CD1c-positive myeloid dendritic cell (primary cell): ENCODE data around the gene RUNDC3A.

Experiments used
- DNase-seq: peaks from one replicate; pipeline ENCODE4 v3.0.0-alpha.2; 2016; ENCODE audit errors: extremely low spot score

The RUNDC3A gene

DNA sequence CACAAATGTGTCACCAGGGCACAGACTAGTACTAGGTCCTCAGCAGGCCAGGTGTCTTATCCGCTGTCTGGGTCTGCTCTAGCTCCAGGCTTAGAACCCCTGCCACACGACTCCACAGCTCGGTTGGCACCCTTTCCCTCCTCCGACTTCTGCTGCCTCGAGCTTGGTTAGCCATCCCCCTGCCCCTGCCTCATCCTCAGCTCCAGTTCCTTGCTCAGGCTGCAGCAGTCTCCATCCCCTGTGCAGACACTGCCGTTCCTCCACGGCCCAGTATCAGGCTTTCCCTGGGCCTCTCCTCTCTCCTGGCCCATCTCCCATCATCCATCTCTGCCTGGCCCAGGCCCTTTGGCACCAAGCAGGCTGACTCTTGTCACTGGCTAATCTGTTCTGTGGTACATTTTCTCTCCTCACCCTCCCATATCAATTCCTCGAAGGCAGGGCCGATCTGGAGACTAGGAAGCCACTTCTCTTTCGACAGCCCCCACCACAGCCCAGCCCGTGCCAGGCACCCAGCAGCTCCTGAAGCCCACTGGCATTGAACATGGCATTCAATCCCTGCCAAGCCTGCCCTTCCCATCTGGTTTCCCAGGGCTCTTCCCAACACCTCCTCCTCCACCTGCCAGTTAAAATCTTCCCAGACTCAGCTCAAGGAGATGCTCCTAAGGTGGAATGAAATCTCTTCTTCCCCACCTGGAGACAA, 35.3 kb downstream of the RUNDC3A start:
- DNase-seq: no peak

DNA sequence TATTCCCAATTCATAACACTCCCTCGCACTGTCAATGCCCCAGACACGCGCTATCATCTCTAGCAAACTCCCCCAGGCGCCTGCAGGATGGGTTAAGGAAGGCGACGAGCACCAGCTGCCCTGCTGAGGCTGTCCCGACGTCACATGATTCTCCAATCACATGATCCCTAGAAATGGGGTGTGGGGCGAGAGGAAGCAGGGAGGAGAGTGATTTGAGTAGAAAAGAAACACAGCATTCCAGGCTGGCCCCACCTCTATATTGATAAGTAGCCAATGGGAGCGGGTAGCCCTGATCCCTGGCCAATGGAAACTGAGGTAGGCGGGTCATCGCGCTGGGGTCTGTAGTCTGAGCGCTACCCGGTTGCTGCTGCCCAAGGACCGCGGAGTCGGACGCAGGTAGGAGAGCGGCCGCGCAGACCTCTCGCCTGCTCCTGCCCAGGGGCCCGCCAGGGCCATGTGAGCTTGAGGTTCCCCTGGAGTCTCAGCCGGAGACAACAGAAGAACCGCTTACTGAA, 36.6 kb downstream of the RUNDC3A start, which contains the start of gene GRN:
TSS of gene GRN (plus strand) at position 364 of the 515 bp plus-strand sequence. CDS start 3,863 bp downstream, outside the sequence.
- peak; percentile 92 for DNase-seq

DNA sequence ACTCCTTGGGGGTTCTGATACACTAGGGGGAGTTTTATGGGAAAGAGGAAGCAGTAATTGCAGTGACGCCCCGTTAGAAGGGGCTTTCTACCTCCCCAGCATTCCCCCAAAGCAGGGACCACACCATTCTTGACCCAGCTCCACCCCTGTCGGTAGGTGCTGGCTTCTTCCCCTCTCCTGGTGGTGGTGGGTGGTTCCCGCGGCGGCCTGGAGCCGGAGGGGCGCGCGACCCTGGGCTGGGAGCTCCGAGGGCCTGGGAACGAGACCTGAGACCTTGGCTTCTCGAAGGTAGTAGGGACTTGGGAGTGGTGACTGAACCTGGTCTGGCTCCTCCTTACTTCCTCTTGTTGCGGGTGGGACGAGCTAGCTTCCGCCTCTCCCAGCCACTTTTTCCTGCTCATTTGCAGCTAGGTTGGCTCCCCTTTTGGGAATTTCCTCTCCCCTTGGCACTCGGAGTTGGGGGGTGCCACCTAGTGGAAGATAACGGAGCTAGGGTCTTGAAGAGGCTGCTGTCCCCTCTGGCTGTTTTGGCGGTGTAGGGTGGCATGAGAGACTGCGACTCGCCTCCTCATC, 37.1 kb downstream of the RUNDC3A start:
- peak; percentile 70 for DNase-seq

DNA sequence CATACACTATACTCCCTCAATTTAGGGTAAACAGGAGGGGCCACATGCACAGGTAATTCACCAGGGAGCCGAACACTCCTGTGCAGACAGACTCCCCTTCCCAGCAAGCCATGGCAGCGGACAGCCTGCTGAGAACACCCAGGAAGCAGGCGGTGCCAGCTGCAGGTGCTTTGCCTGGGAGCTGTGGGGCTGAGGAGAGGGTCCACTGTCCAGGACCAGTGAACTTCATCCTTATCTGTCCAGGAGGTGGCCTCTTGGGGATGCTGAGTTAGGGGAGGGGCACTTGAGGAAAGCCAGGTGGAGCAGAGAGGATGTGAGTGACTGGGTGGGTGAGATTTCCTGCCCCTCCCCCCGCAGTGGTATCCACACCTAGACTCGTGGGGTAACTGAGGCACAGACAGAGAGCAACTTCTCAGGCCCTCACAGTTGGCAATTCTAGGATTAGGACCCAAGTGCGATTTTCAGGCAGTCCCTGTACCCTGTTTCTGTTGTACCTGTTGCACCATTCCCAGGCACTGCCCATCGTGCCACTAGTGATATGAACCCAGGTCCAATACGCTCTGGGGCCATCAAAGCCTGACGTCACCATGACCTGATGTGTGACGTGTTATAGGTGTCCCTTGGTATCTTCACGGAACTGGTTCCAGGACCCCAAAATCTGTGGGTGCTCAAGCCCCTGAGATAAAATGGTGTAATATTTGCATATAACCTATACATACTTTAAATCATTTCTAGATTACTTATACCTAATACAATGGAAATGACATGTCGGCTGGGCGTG, 37.9 kb downstream of the RUNDC3A start:
- DNase-seq: no peak

DNA sequence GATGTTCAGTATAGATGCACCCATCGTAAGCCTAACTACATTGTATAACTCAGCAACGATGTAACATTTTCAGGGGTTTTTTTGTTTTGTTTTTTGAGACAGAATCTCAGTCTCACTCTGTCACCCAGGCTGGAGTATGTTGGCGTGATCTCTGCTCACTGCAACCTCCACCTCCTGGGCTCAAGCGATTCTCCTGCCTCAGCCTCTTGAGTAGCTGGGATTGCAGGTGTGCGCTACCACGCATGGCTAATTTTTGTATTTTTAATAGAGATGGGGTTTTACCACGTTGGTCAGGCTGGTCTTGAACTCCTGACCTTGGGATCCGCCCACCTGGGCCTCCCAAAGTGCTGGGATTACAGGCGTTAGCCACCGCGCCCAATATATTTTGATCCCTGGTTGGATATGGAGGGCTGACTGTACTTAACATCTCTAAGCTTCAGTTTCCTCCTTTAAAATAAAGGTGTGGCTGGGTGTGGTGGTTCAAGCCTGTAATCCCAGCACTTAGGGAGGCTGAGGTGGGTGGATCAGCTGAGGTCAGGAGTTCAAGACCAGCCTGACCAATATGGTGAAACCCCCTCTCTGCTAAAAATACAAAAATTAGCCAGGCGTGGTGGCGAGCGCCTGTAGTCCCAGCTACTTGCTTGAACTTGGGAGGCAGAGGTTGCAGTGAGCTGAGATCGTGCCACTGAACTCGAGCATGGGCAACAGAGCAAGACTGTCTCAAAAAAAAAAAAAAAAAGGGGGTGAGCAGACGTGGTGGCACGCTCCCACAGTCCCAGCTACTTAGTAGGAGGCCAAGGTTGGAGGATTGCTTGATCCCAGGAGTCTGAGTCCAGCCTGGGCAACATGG, 39.0 kb downstream of the RUNDC3A start:
- peak; percentile 23 for DNase-seq

DNA sequence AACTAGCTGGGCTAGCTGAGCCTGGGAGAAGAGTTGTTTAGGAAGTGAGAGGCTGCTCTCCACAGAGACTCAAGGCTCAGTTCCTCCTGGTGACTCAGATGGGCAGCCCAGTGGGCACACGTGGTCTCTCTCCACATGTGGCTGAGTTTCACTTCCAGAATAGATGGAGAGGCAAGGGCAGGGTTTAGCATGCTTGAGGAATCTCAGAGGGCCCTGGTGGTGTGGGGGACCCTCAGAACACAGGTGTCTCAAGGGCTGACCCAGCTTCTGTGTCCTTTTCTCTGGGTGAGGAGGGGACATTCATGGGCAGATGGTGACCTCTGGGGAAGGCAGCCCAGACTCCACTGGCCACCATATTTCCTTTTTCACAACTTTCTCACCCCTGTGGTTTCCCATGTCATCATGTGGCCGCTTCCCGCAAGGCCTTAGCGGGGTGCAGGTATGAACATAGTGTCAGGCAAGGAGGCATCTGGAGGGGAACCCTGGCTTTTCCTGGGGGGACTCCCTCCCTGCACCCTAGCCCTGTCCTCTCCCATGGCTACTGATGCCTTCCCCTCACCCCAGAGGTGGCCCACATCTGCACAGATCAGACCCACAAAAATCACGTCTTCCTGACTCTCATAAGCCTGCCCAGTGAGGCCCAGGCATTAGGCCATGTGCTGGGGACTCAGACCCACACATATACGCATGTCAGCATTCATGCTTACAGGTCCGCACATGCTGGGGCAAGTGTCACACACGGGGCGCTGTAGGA, 40.0 kb downstream of the RUNDC3A start:
- peak; percentile 95 for DNase-seq

DNA sequence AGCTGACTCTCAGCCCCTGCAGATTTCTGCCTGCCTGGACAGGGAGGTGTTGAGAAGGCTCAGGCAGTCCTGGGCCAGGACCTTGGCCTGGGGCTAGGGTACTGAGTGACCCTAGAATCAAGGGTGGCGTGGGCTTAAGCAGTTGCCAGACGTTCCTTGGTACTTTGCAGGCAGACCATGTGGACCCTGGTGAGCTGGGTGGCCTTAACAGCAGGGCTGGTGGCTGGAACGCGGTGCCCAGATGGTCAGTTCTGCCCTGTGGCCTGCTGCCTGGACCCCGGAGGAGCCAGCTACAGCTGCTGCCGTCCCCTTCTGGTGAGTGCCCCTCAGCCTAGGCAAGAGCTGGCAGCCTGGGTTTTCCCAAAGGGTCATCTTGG, 40.6 kb downstream of the RUNDC3A start:
- DNase-seq: no peak

DNA sequence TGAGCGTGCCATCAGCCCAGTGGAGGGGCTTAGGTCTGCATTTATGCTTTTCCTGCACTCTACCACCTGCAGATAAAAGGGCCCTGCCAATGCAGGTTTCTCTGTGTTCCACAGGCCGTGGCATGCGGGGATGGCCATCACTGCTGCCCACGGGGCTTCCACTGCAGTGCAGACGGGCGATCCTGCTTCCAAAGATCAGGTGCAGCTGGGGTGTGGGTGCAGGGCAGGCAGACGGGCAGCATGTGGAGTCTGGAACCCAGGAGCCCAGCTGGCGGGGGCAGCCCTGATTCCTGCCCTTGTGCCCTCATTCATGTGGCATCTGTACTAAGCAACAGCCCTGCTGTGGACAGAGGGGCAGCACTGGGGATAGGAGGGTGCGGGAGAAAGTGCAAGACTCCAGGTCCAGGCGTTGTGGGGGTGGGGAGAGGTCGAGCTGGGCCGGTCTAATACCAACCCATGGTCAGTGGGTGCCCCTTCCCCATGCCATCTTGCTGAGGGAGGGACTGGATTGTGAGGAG, 41.2 kb downstream of the RUNDC3A start:
- DNase-seq: no peak

DNA sequence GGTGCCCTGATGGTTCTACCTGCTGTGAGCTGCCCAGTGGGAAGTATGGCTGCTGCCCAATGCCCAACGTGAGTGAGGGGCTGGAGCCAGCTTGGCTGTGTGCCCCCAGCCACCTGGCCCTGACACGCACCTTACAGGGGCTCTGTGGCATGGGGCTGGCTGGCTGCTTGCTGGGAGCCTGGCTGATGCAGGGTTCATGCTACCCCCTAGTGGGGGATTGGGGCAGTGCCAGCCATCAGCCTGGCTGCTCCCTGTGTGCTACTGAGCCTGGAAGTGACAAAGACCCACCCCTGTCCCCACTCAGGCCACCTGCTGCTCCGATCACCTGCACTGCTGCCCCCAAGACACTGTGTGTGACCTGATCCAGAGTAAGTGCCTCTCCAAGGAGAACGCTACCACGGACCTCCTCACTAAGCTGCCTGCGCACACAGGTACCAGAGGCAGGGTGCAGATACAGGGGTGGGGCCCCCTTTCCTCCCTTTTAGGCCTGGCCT, 42.4 kb downstream of the RUNDC3A start:
- DNase-seq: peak; percentile 72

DNA sequence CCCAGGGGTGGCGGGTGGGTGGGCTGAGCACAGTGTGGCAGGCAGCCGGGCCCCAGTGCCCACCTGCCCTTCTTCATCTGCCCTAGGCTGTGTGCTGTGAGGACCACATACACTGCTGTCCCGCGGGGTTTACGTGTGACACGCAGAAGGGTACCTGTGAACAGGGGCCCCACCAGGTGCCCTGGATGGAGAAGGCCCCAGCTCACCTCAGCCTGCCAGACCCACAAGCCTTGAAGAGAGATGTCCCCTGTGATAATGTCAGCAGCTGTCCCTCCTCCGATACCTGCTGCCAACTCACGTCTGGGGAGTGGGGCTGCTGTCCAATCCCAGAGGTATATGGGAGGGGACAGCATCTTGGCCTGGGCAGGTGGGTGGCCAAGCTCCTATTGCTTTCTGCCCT, 43.1 kb downstream of the RUNDC3A start:
- DNase-seq: no peak

DNA sequence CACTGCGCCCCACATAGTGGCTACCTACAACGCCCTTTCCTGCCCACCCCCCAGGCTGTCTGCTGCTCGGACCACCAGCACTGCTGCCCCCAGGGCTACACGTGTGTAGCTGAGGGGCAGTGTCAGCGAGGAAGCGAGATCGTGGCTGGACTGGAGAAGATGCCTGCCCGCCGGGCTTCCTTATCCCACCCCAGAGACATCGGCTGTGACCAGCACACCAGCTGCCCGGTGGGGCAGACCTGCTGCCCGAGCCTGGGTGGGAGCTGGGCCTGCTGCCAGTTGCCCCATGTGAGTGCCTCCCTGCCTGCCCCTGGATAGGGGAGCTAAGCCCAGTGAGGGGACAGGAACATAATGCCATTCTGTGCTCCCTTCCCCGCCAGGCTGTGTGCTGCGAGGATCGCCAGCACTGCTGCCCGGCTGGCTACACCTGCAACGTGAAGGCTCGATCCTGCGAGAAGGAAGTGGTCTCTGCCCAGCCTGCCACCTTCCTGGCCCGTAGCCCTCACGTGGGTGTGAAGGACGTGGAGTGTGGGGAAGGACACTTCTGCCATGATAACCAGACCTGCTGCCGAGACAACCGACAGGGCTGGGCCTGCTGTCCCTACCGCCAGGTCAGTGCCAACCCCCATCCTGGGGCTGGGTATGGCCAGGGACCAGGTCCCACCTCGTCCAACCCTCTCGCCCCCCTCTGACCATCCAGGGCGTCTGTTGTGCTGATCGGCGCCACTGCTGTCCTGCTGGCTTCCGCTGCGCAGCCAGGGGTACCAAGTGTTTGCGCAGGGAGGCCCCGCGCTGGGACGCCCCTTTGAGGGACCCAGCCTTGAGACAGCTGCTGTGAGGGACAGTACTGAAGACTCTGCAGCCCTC, 43.8 kb downstream of the RUNDC3A start:
- no peak for DNase-seq

DNA sequence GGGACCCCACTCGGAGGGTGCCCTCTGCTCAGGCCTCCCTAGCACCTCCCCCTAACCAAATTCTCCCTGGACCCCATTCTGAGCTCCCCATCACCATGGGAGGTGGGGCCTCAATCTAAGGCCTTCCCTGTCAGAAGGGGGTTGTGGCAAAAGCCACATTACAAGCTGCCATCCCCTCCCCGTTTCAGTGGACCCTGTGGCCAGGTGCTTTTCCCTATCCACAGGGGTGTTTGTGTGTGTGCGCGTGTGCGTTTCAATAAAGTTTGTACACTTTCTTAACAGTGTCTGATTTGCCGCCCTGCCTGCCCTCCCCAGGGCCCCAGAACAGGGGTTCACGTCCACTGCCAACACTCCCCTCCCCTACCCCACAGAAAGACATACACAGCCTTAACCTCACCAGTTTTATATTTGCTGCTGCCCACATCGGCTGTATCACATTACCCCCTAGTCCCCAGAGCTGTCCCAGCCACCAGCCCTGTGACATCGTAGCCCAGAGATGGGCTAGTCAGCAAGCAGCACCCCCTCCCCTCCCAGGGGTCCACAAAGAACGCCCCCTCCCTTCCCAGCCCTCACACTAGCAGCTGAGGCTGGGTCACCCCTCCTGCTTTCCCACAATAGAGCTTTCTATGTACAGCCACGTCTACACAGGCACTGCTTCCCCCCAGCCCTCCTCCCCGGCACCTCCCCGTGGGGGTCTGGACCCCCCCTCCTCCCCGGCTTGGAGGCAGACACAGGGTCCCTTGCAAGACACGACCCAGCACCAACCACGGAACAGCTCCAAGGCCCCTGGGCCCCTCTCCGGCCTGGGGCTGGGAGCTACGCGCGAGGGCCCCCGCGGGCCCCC, 44.6 kb downstream of the RUNDC3A start:
- DNase-seq: no peak

DNA sequence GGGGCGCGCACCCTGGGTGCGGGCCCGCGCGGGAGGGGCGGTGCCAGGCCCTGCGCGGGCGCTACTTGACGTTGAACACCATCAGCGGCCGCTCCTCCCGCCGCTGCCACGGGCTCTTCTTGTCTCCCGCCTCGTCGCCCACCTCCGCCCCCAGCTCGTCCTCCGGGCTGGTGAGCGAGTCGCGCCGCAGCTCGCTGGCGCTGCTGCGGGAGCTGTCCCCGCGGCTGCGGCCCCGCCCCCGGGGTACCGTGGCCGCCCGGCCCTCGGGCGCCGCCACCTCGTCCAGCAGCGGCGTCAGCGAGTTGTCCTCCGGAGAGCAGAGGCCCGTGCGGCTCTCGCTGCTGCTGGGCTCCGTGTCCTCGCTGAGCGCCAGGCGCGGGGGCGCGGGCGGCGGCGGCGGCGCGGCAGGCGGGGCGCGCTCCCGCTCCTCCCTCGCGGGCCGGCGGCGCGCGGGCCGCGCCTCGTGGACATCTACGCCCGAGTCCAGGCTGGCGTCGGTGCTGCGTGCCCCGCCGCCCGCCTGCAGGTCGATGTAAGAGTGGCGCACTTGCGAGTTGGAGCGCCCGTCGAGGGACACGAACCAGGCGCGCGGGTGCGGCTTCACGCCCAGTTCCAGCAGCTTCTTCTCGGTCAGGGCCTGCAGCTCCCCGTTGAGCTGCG, 45.4 kb downstream of the RUNDC3A start:
- peak; percentile 57 for DNase-seq

DNA sequence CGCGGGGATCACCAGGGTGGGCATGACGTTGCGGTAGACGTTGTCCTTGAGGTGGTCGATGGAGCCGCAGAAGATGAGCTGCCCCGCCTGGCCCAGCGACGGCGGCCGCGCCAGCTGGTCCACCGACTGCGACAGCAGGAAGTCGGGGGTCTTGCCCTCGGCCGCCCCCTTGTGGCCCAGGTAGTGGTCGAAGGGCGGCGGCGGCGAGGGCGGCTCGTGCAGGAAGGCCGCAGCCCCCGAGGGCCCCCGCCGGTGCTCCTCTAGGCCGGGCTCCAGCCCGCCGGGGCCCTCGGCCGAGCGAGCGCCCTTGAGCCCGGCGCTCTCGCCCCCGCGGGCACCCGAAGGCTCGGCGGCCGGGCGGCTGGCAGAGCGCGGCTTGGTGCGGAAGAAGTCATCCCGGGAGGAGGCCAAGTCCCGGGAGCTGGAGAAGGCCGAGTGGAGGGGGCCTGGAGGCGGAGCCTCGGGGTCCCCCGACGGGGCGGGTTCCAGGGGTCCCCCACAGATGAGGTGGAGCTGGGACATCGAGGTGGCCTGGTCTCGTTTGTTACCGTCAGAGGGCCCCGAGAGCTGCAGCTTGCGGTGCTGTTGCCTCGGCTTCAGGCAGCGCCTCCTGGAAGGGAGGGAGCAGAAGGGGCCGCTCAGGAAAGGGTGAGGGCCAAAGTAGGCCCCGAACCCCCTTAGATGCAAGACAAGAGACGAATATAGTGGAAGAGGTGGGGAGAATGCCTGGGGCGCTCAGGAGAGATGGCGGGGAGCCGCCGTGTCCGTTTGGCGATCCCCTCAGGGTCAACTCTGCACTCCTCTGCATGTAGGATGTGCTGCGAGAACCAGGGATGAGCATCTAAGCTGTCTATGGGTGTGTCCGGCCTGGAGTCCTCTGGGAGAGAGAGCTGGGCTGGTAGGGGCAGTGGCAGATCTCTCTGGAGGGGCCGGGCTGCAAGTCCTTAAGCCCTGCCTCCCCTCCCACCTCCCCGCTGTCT, 46.5 kb downstream of the RUNDC3A start:
- DNase-seq: no peak

DNA sequence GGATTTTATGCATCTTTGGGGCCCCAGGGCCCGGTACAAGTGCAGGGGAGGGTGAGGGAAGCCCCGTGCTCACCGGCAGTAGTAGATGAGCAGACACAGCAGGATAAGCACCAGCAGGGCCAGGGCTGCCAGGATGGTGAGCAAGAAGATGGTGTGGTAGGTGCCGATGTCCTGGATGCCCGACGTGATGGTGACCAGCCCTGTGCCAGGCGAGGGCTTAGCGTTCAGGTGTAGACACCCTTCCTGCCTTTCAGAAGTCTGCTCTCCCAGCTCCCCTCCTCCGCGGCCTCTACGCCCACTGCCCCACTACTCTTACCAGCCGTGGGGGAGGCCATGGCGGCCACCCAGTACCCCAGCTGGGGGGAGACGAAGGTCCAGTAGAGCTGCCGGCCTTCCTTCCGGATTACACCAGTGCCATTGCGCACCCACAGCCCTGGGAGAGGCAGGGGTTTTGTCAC, 47.3 kb downstream of the RUNDC3A start:
- no peak for DNase-seq

DNA sequence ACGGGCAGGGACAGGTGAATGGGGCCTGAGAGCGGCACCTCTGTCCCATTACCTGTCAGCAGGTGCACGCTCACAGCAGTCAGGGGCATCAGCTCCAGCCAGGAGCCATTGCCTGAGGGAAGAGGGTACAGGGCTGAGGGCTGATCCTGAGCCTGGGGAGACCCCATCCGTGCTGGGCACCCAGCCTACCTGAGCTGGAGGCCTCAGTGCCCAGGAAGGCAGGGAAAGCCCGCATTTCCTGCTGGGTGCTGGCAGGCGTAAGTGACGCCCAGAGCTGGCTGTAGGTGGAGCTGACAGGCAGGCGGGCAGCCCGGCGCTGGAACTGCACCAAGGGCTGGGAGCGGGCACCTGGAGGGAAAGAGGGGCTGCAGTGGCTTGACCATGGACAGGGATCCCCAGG, 47.8 kb downstream of the RUNDC3A start:
- DNase-seq: no peak

DNA sequence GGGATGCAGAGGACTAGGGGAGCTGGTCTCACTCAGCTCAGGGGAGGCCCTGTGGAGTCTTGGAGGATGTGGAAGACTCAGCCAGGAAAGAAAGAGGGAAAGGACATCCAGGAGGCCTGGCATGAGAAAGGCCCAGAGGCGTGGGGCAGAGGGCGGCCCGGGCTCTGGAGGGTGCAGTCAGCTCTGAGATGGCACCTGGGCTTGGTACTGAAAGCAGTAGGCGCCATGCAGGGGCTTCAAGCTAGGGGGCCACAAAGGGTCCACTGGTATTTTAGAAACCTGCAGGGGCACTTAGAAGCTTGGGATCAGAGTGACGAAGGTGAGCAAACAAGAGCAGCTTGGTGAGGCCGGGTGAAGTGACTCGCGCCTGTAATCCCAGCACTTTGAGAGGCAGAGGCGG, 49.7 kb downstream of the RUNDC3A start:
- no peak for DNase-seq
